Activated CD8-positive, alpha-beta memory T cell treated with anti-CD3 and anti-CD28 coated beads for 36 hours (primary cell): ENCODE measurements around the gene CBX7. TPM values are rescaled to one million over a fixed set of nuclear protein-coding genes. Genes with fewer than 3 reads are reported as not detected.

ENCODE experiments used
- CTCF ChIA-PET: fragments of 350-600 bp; sonication (Branson Sonifier 250); formaldehyde crosslinking; loops from one replicate; lab custom pipeline; 2021; ENCODE audit warnings: antibody characterized with exemption; lab: Charles Lee
- POLR2A ChIA-PET: fragments of 350-600 bp; sonication (Branson Sonifier 250); formaldehyde crosslinking; loops from one replicate; lab custom pipeline; 2021; ENCODE audit warnings: antibody characterized with exemption; lab: Charles Lee
- total RNA-seq, 2 experiments: library from RNA; stranded (reverse); gene quantifications; one replicate each; pipeline ENCODE4 v1.2.3, GENCODE V29; 2021

CBX7 gene
- 10 to 100 TPM; 16.7 to 16.8 TPM for total RNA-seq

DNA sequence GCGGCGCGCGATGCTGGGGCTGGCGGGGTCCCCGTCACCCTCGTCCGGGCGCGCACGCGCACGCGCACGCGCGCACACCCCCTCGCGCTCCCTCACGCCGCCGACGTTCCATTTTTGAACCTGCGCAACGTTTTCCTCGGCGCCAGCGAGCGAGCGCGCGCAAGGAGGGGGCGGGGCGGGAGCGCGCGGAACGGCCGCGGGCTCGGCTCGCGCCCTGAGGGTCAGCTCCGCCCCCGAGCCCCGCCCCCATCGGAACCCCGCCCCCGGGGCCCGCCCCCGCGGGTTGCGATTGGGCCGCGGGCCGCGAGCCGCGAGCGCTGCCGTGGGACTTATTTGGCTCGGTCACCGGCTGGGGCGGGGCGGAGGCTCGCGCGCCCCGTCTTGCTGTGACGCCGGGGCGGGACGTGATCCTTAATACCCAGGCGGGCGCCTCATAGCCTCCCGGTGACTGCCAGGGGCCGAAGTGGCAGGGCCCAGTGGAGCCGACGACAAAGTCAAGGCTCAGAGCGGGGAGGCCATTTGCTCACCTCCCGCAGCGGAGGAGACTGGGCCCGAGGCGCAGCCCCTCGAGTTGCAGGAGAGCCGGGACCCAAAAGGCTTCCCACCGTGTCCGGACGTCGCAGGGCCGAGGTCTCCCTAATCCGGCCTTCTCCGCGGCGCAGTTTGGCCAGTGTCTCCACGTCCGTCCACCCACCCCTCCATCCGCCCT is at the start of gene CBX7:
CBX7 (minus strand) TSS at position 170 of the 709 bp plus-strand sequence. CDS start 236 bp downstream, outside the sequence.
- CTCF ChIA-PET, result interaction anchor here (0.7 to 1.8 kb wide), 2 partner anchors 18 to 19 kb away, joined by 3 to 4 read pairs; no protein-coding TSS in a partner anchor

DNA sequence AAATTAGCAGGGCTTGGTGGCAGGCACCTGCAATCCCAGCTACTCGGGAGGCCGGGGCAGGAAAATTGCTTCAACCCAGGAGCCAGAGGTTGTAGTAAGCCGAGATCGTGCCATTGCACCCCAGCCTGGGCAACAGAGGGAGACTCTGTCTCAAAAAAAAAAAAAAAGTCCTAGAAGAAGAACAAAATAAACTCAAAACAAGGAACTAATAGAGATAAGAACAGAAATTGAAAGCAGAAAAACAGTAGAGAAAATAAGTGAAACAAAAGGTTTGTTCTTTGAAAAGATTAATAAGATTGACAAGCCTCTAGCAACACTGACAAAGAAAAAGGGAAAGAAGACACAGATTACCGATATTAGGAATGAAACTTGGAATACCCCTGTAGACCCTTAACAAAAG is 45.1 kb upstream of the CBX7 start:
- CTCF ChIA-PET, result no interaction called here

More for the DNA sequence above, at the start of gene CBX7:
- POLR2A ChIA-PET, result interaction anchor here (0.5 to 1.9 kb wide), 6 partner anchors 19 to 167 kb away, joined by 3 to 7 read pairs (median 4); partner anchors contain the start of gene RPL3

DNA sequence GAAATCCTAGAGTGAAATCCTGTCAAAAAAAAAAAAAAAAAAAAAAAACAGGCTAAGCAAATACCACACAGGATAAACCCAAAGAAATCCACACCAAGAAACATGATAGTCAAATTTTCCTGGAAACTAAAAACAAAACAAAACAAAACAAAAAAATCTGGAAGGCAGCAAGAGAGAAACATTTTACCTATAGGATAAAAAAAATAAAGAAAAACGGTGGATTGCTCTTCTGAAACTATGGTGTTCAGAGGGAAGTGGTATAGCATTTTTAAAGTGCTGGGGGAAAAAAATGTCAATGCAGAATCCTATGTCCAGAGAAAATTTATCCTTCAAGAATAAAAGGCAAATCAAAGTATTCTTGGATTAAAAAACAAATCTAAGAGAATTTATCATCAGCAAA is 41.6 kb upstream of the CBX7 start:
- ChIA-PET POLR2A (no interaction called here), CTCF (interaction anchor here (0.5 kb wide), 1 partner anchor 12 kb away, joined by 3 read pairs; no protein-coding TSS in a partner anchor)

More for the DNA sequence above, 45.1 kb upstream of the CBX7 start:
- POLR2A ChIA-PET, result no interaction called here

DNA sequence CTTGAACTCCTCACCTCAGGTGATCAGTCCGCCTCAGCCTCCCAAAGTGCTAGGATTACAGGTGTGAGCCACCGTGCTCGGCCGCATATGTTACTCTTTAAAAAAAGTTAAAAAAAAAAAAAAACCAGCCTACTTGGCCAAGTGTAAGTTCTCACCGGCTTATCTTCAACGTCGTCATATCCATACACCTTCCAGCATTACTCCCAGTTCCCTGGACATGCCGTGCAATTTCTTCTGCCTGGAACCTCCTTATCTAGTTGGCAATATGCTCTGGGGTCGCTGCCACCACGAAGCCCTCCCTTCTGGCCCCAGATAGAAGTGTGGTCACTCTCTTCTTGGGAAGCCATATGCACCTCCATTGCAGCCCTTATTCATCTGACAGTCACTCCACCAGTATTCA is 36.3 kb upstream of the CBX7 start:
- CTCF ChIA-PET, result no interaction called here
- POLR2A ChIA-PET, result no interaction called here

DNA sequence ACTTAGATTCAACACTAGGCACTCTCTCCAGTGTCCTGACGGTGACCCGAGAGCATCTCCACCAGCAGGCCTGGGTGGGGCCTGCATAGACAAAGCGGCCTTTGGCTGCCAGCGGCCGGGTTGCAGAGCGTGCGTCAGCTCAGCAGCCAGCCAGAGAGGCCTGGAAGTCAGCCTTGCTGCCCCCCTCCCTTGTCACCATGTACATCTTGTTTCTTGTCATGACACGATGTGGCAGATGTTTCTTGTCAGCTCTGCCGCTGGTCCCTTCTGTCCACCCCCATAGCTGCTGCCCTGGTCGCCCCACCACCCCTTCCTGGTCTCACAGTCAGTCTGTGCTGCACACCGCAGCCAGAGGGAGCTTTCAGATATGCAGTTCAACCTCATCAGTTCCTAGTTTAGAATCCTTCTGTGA is 33.1 kb upstream of the CBX7 start:
- CTCF ChIA-PET, result no interaction called here
- POLR2A ChIA-PET, result no interaction called here

DNA sequence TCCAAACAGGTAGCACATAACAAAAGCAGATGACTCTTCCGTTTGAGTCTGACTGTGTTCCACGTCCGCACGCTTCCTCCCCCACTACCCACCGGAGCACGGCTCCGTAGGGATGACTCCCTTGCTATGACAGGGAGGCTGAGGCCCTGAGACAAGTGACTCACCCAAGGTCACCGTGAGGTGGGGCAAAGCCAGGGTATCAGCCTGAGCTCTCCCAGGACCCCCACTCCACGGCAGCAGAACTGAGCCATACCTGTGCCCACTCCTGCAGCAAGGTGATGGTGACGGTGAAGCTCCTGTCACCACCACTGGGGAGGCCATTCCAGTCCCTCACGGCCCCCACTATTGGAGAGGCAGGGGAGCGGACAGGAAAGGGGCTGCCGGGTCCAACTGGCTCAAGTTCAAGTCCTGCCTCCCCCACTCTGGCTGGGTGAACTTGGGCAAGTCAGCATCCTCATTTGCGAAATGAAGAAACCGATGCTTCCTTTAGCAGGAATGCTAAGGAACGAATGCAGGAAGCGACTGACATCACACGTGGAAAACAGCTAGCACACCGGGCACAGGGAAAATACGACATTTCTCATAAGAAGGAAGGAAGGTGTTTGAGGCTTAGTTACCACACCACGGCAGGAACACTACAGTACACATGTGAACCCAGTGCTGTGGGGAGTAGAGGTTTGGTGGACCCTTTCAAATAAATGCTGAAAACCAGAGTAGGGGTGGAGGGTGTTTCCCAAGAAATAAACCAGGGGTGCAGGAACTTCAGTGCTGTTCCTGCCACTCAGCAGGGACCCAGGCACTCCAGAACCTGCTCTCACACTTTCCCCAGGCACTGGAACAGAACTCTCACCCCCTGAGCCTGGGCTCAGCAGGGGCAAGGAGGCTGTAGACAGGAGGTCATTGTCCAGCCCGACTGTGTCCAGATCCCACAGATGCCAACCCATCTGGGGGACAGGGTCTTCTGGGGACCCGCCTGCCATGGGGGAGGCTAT is 32.4 kb upstream of the CBX7 start:
- POLR2A ChIA-PET, result no interaction called here
- CTCF ChIA-PET, result interaction anchor here (1.1 kb wide), 1 partner anchor 31 kb away, joined by 3 read pairs; no protein-coding TSS in a partner anchor

DNA sequence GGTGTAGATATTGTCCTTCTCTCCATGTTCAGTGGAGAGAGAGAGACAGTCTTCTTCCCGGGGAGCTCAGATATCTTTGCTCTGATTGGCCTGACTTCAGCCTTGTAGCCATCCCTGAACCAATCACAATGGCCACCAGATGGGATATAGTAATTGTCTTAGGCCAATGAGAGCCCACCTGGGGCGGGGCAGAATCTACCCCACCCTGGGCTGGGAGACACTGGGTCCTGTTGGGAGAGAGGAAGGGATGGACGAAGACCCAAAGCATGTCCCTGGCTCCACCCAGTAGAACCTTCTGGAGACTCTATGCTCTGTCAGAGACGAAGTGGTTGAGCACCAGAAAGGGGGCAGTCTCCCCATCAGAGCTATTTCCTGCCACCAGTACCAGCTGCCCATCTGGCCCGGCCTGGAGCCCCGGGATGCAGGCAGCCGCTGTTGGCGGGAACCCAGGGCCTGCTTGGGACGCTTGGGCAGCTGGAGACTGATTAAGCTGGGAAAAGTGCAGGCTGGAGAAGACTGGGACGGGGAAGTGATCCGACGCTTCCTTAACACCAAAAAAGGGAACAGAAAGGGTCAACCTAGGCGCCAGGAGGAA is 31.6 kb upstream of the CBX7 start:
- ChIA-PET POLR2A (no interaction called here), CTCF (interaction anchor here (1.1 kb wide), 1 partner anchor 31 kb away, joined by 3 read pairs; no protein-coding TSS in a partner anchor)

DNA sequence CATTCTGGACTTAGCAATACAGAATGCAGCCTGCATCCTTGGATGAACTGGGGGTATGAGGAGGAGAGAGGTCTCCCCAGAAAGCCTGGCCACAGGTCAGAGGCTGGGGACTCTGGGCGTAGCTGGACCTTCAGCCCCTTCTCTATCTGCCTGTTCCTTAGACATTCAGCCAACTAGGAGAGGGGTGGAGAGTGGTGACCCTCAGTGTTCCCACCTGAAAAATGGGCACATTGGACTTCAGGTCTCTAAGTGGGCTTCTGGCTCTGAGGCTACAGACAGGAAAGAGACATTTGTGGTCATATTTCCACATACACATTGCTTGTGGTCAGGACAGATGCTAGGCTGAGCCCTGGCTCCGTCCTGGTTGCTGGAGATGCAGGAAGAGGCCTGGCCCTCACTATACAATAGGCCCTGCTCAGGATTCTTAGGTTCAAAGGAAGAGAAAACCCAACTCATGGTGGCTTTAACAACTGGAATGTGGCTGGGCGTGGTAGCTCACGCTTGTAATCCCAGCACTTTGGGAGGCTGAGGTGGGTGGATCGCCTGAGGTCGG is 30.1 kb upstream of the CBX7 start:
- ChIA-PET CTCF (interaction anchor here (0.8 to 4.9 kb wide), 3 partner anchors 11 to 37 kb away, joined by 3 to 21 read pairs (median 3); no protein-coding TSS in a partner anchor), POLR2A (no interaction called here)

DNA sequence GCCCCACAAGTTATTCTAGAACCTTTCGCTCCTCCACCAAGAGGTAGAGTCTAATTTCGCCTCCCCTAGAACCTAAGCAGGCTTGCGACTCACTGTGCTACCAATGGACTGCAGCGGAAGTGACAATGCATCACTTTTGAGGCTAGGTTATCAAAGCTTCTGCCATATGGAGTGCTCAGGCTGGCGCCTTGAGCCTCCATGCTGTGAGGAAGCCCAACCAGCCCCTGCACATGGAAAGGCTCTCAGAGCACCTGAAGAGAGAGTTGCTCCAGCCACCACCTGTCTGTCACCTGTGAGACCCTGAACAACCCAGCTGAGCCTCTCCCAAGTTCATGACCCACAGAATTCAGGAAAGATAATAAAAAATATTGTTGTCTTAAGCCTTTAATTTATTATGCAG is 29.3 kb upstream of the CBX7 start:
- ChIA-PET CTCF (interaction anchor here (0.8 to 4.9 kb wide), 2 partner anchors 11 to 12 kb away, joined by 3 to 21 read pairs; no protein-coding TSS in a partner anchor), POLR2A (no interaction called here)

DNA sequence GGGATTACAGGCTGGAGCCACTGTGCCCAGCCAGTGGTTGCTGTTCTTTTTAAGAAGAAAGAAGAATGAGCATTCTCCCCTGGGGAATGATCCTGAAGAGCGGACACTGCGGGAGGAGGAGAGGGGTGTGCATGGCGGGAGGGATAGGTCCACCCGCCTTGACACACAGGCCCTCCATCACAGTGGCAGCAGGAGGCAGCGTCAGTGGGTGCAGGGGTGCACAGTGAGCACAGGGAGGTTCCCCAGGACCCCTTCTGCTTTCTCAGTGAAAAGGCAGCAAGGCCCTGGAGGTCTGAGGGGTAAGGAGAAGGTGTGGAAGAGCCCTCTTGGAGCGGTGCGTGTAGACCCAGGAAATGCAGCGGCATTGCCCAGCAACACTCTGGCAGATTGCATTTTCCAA is 28.9 kb upstream of the CBX7 start:
- POLR2A ChIA-PET, result no interaction called here
- CTCF ChIA-PET, result interaction anchor here (4.9 kb wide), 1 partner anchor 11 kb away, joined by 21 read pairs; no protein-coding TSS in a partner anchor

DNA sequence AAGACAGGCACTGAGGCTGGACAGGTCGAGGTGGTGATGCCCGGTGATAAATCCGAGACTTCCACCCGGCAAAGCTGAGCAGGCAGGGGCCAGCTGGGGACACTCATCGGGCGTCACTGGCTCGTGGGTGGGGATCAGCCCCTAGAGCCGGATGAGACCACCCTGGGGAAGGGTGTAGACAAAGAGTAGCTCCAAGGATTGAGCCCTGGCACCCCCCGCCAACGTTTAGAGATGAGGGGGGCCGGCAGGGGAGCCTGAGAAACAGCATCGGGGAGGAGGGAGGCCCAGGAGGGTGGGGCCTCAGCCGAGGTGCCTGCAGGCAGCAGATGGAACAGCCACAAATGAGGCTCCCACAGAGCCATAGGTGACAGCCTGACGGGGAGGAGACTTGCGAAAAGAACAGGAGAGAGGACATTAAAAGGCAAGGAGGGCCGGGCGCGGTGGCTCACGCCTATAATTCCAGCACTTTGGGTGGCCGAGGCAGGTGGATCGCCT is 27.4 kb upstream of the CBX7 start:
- ChIA-PET CTCF (interaction anchor here (4.9 kb wide), 1 partner anchor 9 kb away, joined by 21 read pairs; no protein-coding TSS in a partner anchor), POLR2A (interaction anchor here (0.5 to 0.8 kb wide), 2 partner anchors 125 to 136 kb away, joined by 4 to 6 read pairs; no protein-coding TSS in a partner anchor)

DNA sequence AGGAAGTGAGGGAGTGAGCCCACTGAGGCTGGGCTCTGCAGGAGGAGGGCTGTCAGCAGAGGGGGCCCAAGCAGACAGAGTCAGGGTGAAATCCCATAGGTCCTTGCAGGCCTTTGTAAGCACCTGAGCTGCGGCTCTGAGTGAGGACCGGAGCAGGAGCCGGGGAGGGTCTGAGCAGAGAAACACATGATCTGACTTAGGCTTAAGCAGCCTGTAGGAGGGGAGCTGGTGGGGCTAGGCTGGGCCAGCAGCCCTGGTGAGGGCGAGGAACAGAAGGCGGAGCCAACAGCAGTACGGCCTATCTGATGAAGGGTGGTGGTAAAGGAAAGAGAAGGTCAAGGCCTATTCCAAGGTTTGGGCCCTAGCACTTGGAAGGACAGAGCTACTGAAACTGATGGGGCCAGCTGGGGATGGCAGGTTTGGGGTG is 26.9 kb upstream of the CBX7 start:
- ChIA-PET CTCF (interaction anchor here (4.9 kb wide), 1 partner anchor 9 kb away, joined by 21 read pairs; no protein-coding TSS in a partner anchor), POLR2A (interaction anchor here (0.5 to 0.8 kb wide), 2 partner anchors 126 to 137 kb away, joined by 4 to 6 read pairs; no protein-coding TSS in a partner anchor)

DNA sequence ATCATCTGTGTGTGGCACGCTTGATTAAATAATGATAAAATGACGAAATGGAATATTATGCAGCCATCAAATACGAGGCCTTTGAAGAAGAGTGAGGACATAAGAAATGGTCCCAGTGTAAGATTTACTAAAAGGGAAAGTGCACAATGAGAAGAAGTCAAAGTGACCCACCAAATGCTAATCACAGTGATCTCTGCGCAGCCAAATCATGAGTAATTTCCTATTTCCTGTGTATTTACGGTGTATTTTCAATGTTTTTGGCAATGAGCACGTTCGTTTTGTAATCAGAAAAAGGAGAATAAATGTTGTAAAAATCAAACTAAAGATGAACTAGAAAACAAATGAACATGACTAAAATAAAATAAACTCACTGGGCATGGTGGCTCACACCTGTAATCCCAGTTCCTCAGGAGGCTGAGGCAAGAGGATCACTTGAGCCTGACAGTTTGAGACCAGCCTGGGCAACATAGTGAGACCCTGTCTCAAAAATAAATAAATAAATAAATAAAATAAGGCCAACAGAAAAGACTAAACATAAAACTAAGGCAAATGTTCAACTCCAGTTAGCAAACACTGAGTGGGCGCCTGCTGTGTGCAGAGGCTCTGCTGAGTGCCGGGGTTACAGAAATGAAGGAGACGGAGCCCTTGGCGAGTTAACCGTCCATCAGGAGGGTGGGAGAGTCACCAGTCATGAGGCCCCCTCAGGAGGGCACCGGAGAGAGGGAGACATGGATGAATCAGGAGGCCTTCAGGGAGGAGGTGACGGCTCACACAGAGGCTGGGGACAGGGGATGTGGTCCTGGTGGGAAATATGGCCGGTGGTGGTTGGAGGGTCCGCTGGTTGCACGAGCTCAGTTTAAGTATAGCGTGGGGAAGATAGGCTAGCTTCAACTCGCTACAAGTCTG is 26.0 kb upstream of the CBX7 start:
- ChIA-PET POLR2A (no interaction called here), CTCF (interaction anchor here (4.9 kb wide), 1 partner anchor 8 kb away, joined by 21 read pairs; no protein-coding TSS in a partner anchor)

DNA sequence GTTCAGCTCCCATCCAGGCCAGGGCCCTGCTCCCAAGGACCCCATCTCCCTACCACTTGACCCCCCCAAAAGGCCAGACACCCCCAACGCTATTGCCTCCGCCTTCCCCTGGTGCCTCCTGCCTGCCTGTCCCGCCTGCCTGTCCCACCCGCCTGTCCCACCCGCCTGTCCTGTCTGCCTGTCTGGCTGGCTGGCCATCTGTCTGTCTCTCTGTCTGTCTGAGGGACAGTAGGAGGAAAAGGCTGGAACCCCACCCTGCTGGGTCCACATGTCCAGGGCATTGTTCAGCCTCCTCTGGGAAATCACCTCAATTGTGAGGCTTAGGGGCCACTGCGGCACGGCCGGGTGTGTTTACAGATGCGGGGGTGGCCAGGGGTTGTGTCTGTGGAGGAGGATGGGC is 25.3 kb upstream of the CBX7 start:
- ChIA-PET CTCF (no interaction called here), POLR2A (no interaction called here)

DNA sequence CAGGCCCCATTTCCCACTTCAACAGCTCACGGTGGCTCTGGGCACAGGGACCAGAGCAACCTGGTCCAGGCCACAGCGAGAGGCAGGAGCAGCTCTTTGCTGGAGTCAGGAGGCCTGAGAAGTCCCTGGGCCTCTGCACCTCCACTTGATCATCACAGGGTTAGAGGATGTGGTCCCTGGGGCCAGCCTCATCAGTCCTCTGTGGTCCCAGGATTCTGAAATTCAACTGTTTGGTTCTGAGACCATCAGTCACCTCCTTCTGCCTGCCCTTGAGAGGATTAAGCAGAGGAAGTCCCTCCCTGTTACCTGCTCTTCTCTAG is 24.9 kb upstream of the CBX7 start:
- CTCF ChIA-PET, result interaction anchor here (0.7 kb wide), 1 partner anchor 138 kb away, joined by 3 read pairs; no protein-coding TSS in a partner anchor
- POLR2A ChIA-PET, result interaction anchor here (0.5 kb wide), 1 partner anchor 161 kb away, joined by 3 read pairs; no protein-coding TSS in a partner anchor

DNA sequence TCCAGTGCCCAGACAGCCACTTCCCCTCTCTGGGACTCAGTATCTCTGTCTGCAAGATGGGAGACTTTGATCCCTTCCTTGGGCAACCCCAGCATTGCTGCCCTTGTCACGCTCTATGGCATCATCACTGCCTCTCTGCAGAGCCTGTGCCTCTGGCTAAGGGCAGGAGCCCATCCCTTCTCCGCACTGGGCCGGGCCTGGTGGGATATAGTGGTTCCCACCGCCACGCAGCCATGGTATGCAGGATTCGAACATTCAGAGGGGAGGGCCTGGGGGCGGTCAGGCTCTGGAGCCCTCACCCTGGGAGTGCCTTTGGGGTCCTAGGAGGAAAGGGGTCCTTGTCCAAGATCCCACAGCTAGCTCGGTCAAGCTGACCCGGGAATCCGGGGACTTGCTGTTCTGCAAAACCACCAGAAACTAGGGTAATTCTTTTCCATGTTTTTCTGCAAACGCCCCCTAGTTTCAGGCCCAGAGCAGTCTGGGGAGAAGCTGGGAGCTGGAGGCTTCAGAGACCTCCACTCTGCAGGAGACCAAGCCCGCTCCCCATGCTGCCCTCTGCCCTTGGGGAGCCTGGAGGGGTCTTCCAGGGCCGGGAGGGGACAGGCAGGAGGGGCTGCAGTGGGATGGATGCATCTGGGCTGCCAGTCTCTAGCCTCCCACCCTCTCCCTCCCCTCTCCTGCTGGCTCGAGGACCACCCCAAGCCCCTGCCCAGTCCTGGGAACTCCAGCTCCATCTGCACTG is 24.4 kb upstream of the CBX7 start:
- POLR2A ChIA-PET, result interaction anchor here (0.5 kb wide), 1 partner anchor 161 kb away, joined by 3 read pairs; no protein-coding TSS in a partner anchor
- CTCF ChIA-PET, result interaction anchor here (0.7 kb wide), 1 partner anchor 139 kb away, joined by 3 read pairs; no protein-coding TSS in a partner anchor
